HL-60 (cell line): ENCODE data around the gene PAWR.

ENCODE experiments used
- GABPA ChIP-seq: IDR thresholded peaks from 2 replicates; pipeline ENCODE4 v1.6.1; 2012; ENCODE audit warnings: low read depth
- POLR2AphosphoS5 ChIP-seq: IDR thresholded peaks from 2 replicates; pipeline ENCODE4 v1.6.1; 2012; ENCODE audit warnings: low read depth
- SPI1 ChIP-seq: IDR thresholded peaks from 2 replicates; pipeline ENCODE4 v1.6.1; 2012; ENCODE audit warnings: low read depth, mild to moderate bottlenecking, borderline replicate concordance
- TF ChIP-seq, protein P1 (sequence below): IDR thresholded peaks from one replicate; pipeline ENCODE4 v1.5.1; 2011; ENCODE audit warnings: low read length, control low read depth, inconsistent platforms; ENCODE audit not compliant: insufficient read depth
- TF ChIP-seq, protein P2 (sequence below): IDR thresholded peaks from 2 replicates; pipeline ENCODE4 v1.6.1; 2012; ENCODE audit warnings: low read depth; ENCODE audit not compliant: insufficient replicate concordance

DNA sequence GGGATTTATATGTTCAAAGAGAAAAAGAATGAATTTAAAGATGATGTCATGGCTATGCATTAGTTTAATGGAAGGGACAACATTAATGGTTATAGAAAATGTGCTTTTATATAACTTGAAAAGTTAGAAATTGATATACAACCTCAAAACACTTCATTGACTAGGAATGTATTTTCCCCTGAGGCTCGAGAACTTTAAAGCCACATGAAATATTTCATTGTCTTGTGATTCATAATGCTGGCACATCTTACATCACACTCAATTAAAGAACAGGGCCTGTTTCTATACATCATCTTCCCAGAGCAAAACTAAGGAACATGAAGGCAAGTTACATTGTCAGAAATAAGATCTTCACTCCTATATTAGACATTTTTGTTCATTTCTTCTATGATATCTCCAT is 35.2 kb upstream of the PAWR start:
- TF ChIP-seq, protein P1, sequence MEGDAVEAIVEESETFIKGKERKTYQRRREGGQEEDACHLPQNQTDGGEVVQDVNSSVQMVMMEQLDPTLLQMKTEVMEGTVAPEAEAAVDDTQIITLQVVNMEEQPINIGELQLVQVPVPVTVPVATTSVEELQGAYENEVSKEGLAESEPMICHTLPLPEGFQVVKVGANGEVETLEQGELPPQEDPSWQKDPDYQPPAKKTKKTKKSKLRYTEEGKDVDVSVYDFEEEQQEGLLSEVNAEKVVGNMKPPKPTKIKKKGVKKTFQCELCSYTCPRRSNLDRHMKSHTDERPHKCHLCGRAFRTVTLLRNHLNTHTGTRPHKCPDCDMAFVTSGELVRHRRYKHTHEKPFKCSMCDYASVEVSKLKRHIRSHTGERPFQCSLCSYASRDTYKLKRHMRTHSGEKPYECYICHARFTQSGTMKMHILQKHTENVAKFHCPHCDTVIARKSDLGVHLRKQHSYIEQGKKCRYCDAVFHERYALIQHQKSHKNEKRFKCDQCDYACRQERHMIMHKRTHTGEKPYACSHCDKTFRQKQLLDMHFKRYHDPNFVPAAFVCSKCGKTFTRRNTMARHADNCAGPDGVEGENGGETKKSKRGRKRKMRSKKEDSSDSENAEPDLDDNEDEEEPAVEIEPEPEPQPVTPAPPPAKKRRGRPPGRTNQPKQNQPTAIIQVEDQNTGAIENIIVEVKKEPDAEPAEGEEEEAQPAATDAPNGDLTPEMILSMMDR, result no peak
- TF ChIP-seq GABPA (no peak), POLR2AphosphoS5 (no peak), SPI1 (no peak)
- TF ChIP-seq, protein P2, sequence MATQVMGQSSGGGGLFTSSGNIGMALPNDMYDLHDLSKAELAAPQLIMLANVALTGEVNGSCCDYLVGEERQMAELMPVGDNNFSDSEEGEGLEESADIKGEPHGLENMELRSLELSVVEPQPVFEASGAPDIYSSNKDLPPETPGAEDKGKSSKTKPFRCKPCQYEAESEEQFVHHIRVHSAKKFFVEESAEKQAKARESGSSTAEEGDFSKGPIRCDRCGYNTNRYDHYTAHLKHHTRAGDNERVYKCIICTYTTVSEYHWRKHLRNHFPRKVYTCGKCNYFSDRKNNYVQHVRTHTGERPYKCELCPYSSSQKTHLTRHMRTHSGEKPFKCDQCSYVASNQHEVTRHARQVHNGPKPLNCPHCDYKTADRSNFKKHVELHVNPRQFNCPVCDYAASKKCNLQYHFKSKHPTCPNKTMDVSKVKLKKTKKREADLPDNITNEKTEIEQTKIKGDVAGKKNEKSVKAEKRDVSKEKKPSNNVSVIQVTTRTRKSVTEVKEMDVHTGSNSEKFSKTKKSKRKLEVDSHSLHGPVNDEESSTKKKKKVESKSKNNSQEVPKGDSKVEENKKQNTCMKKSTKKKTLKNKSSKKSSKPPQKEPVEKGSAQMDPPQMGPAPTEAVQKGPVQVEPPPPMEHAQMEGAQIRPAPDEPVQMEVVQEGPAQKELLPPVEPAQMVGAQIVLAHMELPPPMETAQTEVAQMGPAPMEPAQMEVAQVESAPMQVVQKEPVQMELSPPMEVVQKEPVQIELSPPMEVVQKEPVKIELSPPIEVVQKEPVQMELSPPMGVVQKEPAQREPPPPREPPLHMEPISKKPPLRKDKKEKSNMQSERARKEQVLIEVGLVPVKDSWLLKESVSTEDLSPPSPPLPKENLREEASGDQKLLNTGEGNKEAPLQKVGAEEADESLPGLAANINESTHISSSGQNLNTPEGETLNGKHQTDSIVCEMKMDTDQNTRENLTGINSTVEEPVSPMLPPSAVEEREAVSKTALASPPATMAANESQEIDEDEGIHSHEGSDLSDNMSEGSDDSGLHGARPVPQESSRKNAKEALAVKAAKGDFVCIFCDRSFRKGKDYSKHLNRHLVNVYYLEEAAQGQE, result no peak
